Endothelial cell of hepatic sinusoid (primary cell): ENCODE results near the gene CLBA1.

Experiments used
- in situ Hi-C: cut with HindIII; loops from 2 replicates; pipeline ENCODE4 v1.10.0; 2017; ENCODE audit warnings: low sequenced_read_pairs

Gene CLBA1

GRCh38 chr14:105041841-105042765, 56.5 kb downstream of the CLBA1 start:
- in situ Hi-C loops: no loop called here

- in situ Hi-C loops: no loop called here
Measured at GRCh38 chr14:105042813-105043212, 57.2 kb downstream of the CLBA1 start.

- in situ Hi-C loops: no loop called here
Measured at GRCh38 chr14:105043641-105044040, 58.1 kb downstream of the CLBA1 start.
